Measurements from ENCODE around the gene OSBPL5.
"Not testable (repeated sequence)": the region's sequence is repeated elsewhere in the genome, so short reads cannot be mapped to it uniquely, and the experiment has no call there.

The OSBPL5 gene

GRCh38 chr11:3181725-3182461, 16.8 kb upstream of the OSBPL5 start:
- no peak for DNase-seq (ENCODE audit: low read depth in 3 of 3)

GRCh38 chr11:3180869-3181268, 15.8 kb upstream of the OSBPL5 start:
- no peak for DNase-seq (ENCODE audit: low read depth in 3 of 3)

GRCh38 chr11:3178349-3178748, 13.2 kb upstream of the OSBPL5 start:
- no peak for DNase-seq (ENCODE audit: low read depth in 3 of 3)

- DNase-seq (ENCODE audit: low read depth in 3 of 3): no peak
Measured at GRCh38 chr11:3177931-3178330, 12.8 kb upstream of the OSBPL5 start.

- DNase-seq (ENCODE audit: low read depth in 3 of 3): no peak
Measured at GRCh38 chr11:3176487-3176886, 11.4 kb upstream of the OSBPL5 start.

GRCh38 chr11:3175194-3175593, 10.1 kb upstream of the OSBPL5 start:
- DNase-seq (ENCODE audit: low read depth in 3 of 3): no peak

- no peak for DNase-seq (ENCODE audit: low read depth in 3 of 3)
Measured at GRCh38 chr11:3174387-3174786, 9.3 kb upstream of the OSBPL5 start.

GRCh38 chr11:3173795-3174194, 8.7 kb upstream of the OSBPL5 start:
- no peak for DNase-seq (ENCODE audit: low read depth in 3 of 3)

- no peak for DNase-seq (ENCODE audit: low read depth in 3 of 3)
Measured at GRCh38 chr11:3171931-3172560, 6.9 kb upstream of the OSBPL5 start.

- DNase-seq (ENCODE audit: low read depth in 3 of 3): no peak
Measured at GRCh38 chr11:3170756-3171650, 5.9 kb upstream of the OSBPL5 start.

GRCh38 chr11:3170044-3170755, 5.1 kb upstream of the OSBPL5 start:
- DNase-seq (ENCODE audit: low read depth in 3 of 3): no peak

- peak in 1 of 3 experiments; percentile 35 for DNase-seq (ENCODE audit: low read depth in 3 of 3)
Measured at GRCh38 chr11:3169255-3170043, 4.3 kb upstream of the OSBPL5 start.

GRCh38 chr11:3168742-3169254, 3.7 kb upstream of the OSBPL5 start:
- DNase-seq (ENCODE audit: low read depth in 3 of 3): not testable (repeated sequence)

- DNase-seq (ENCODE audit: low read depth in 3 of 3): no peak
Measured at GRCh38 chr11:3167143-3168119, 2.3 kb upstream of the OSBPL5 start.

GRCh38 chr11:3166268-3167142, 1.4 kb upstream of the OSBPL5 start:
- no peak for DNase-seq (ENCODE audit: low read depth in 3 of 3)

- DNase-seq (ENCODE audit: low read depth in 3 of 3): no peak
Measured at GRCh38 chr11:3165916-3166267, 782 bp upstream of the OSBPL5 start.

- DNase-seq (ENCODE audit: low read depth in 3 of 3): no peak
Measured at GRCh38 chr11:3164552-3165151, 458 bp downstream of the OSBPL5 start.

GRCh38 chr11:3164138-3164551, 965 bp downstream of the OSBPL5 start:
- no peak for DNase-seq (ENCODE audit: low read depth in 3 of 3)

All from stimulated activated CD4-positive, alpha-beta T cell treated with anti-CD3 and anti-CD28 coated beads, TNF-alpha, amount 100 ng/mL, for 24 hours (primary cell).